Cardiac fibroblast (primary cell): Measurements from ENCODE around the gene PITX3.
"Not testable (repeated sequence)": the region's sequence is repeated elsewhere in the genome, so short reads cannot be mapped to it uniquely, and the experiment has no call there.

Experiments
- DNase-seq, 2 donors: peaks; one replicate each; pipeline versions ENCODE4 v3.0.0 to v3.0.0-alpha.2; 2010; ENCODE audit warnings: low read depth in 2 of 2
- H3K4me3 ChIP-seq, 2 donors: replicated peaks in 1 of 2; 1 replicate in 1 of 2; 2 replicates in 1 of 2; pipeline ENCODE4 v1.5.1; 2011; ENCODE audit warnings: low read depth in 2 of 2, low read length in 2 of 2, mild to moderate bottlenecking in 2 of 2, moderate library complexity in 1 of 2
- TF ChIP-seq, protein P1 (sequence below): IDR thresholded peaks from one replicate; pipeline ENCODE4 v1.5.1; 2011; ENCODE audit warnings: low read depth, mild to moderate bottlenecking, low read length, inconsistent platforms

The PITX3 gene

DNA sequence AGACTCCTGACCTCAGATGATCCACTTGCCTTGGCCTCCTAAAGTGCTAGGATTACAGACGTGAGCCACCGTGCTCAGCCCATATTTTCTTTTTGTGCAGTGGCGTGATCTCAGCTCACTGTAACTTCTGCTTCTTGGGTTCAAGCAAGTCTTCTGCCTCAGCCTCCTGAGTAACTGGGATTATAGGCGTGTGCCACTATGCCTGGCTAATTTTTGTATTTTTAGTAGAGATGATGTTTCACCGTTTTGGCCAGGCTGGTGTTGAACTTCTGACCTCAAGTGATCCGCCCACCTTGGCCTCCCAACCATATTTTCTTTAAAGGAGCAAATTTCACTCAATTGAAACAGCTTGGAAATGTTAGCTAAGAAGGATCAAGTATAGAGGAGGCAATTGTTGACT is 20.5 kb upstream of the PITX3 start:
- TF ChIP-seq, protein P1, sequence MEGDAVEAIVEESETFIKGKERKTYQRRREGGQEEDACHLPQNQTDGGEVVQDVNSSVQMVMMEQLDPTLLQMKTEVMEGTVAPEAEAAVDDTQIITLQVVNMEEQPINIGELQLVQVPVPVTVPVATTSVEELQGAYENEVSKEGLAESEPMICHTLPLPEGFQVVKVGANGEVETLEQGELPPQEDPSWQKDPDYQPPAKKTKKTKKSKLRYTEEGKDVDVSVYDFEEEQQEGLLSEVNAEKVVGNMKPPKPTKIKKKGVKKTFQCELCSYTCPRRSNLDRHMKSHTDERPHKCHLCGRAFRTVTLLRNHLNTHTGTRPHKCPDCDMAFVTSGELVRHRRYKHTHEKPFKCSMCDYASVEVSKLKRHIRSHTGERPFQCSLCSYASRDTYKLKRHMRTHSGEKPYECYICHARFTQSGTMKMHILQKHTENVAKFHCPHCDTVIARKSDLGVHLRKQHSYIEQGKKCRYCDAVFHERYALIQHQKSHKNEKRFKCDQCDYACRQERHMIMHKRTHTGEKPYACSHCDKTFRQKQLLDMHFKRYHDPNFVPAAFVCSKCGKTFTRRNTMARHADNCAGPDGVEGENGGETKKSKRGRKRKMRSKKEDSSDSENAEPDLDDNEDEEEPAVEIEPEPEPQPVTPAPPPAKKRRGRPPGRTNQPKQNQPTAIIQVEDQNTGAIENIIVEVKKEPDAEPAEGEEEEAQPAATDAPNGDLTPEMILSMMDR = no peak
- DNase-seq = no peak

DNA sequence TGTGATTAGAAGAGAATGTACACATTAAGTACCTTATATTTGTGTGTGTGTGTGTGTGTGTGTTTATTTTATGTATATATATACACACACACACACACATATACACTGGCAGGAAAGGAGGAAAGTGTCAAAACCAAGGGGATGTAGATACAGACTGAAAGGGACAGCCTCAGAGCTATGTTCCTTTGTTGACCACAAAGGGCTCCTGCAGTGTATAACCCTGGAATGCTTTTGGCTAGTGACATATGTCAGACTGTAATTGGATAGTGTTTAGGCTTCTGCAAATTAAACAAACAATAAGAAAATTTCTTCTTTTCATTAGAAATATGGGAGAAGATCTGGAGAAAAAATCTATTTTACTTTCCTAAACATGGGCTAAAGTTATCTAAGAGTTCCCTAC is 19.9 kb upstream of the PITX3 start:
- TF ChIP-seq, protein P1 = no peak
- no peak overlapping the region for H3K4me3 ChIP-seq
- DNase-seq = no peak

More for the DNA sequence above, 20.5 kb upstream of the PITX3 start:
- H3K4me3 ChIP-seq = no peak overlapping the region

DNA sequence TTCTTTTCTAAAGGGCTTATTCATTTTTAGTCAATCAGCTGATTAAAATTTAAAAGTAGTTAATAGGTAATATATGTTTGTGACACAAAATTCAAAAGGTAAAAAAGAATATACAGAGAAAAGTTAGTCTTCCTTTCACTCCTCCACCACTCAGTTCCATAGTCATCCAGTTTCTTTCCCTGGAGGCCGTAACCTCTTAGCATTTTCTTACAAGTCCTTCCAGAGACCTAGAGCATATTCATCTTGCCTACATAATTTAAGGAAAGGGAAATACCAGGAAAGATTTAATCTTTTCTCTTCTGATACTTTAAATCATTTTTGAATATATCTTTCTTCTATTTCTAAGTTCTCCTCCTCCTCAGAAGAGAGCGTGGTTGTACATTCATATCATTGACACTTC is 14.1 kb upstream of the PITX3 start:
- TF ChIP-seq, protein P1 = no peak
- no peak overlapping the region for H3K4me3 ChIP-seq
- DNase-seq = no peak

DNA sequence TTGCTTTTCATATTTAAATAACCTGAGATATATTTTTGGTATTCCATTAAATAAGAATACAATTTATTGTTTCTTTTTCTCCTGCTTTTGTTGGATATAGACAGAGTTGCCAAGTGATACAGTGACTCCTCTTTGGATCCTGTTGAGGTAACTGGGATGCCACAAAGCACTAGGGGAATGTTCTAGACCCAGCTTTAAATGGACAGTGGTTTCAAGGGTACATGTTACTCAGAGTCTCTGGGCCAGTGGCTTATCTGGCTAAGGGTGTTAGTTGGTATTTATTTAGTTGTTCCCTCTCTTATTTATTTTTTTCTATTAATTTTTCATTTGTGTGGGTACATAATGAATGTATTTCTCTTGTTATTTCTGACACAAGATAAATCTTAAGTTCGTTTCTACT is 13.1 kb upstream of the PITX3 start:
- no peak overlapping the region for H3K4me3 ChIP-seq
- DNase-seq = no peak
- TF ChIP-seq, protein P1 = no peak

DNA sequence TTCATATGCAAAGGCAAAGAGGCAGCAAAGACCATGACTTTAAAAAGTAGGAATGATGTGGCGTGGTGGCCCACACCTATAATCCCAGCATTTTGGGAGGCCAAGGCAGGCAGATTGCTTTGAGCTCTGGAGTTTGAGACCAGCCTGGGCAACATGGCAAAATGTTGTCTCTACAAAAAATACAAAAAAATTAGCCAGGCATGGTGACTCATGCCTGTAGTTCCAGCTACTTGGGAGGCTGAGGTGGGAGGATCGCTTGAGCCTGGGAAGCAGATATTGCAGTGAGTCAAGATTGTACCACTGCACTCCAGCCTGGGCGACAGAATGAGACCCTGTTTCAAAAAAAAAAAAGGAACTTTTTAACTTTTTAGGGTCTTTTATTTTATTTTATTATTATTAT is 11.2 kb upstream of the PITX3 start:
- DNase-seq = peak in 1 of 2 donors; percentile 64

DNA sequence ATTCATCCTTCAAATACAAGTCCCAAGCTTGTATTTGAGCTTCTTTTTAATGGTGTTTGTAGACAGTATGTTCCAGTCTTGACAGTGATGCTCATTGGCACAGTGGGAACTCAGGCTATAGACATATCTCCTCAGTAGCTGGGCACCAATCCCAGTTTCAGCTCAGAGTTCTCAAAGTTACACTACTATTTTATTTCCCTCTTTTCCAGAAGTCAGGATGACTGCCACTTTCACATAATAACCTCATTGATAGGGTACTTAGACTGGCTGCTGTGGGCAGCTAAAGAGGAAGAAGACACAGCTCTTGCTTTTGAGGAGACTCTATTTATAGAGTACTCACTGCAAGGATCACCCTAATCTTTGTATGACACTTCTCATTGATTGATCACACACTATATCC is 6.4 kb upstream of the PITX3 start:
- DNase-seq = peak in 1 of 2 donors; percentile 43
- TF ChIP-seq, protein P1 = no peak
- H3K4me3 ChIP-seq = no peak overlapping the region

More for the DNA sequence above, 11.2 kb upstream of the PITX3 start:
- H3K4me3 ChIP-seq = not testable (repeated sequence)

DNA sequence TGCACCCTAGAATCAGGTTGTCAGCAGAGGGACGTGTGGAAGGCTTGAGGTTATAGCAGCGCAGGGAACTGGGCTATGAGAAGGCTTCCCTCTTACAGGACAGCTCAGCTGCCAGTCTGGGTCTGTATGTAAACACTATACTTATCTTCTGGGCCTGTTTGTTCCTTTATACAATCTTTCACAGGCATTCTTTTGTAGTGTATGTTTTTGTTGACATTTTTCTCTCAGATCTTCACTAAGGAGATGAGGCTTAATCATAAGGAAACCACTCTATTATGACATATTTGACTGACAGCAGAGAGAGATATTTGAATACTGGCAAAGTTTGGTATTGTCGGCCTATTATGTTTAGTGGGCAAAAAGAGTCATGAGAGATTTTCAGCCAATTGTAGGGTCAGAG is 4.9 kb upstream of the PITX3 start:
- TF ChIP-seq, protein P1 = no peak
- peak overlapping the region; percentile 95 to 100 for H3K4me3 ChIP-seq
- peak; percentile 40 to 44 for DNase-seq
